Activated T-cell treated with anti-CD3 and anti-CD28 coated beads, Interleukin-2, amount 50 U/mL, for 72 hours (primary cell): ENCODE measurements around the gene ATG2A. TPM values are rescaled to one million over a fixed set of nuclear protein-coding genes. Genes with fewer than 3 reads are reported as not detected.

Experiments used
- ATAC-seq, 2 donors: fragments of 150-1000 bp; cut with Tn5 transposase; replicated peaks in 1 of 2; 2 replicates each; pipeline ENCODE4 v1.10.0; 2021; ENCODE audit warnings: moderate library complexity in 2 of 2, mild to moderate bottlenecking in 1 of 2
- DNase-seq, 2 donors: peaks; one replicate each; pipeline ENCODE4 v3.0.0; 2021 to 2022; ENCODE audit warnings: mixed read lengths in 1 of 2
- H3K27ac Mint-ChIP-seq: one replicate; pipeline ENCODE4 v1.8.0; 2022; ENCODE audit warnings: mild to moderate bottlenecking, moderate library complexity, mixed read lengths
- H3K27me3 Mint-ChIP-seq: one replicate; pipeline ENCODE4 v1.8.0; 2022; ENCODE audit warnings: low read depth, mixed read lengths
- H3K36me3 Mint-ChIP-seq, 2 donors: one replicate each; pipeline ENCODE4 v1.8.0; 2022; ENCODE audit warnings: mixed read lengths in 2 of 2, mild to moderate bottlenecking in 1 of 2; ENCODE audit not compliant: insufficient read depth in 2 of 2
- H3K4me1 Mint-ChIP-seq: one replicate; pipeline ENCODE4 v1.8.0; 2022; ENCODE audit warnings: low read depth, mixed read lengths
- H3K4me3 Mint-ChIP-seq, 2 donors: one replicate each; pipeline ENCODE4 v1.8.0; 2022; ENCODE audit warnings: mild to moderate bottlenecking in 2 of 2, mixed read lengths in 2 of 2, moderate library complexity in 2 of 2
- H3K9me3 Mint-ChIP-seq, 2 donors: one replicate each; pipeline ENCODE4 v1.8.0; 2022; ENCODE audit warnings: mixed read lengths in 2 of 2
- total RNA-seq, 2 donors: library from RNA; stranded (reverse); gene quantifications; one replicate each; pipeline ENCODE4 v1.2.3, GENCODE V29; 2022

ATG2A gene
- total RNA-seq, 2 donors from 2014 or later, result 20.9 to 27.0 TPM

DNA sequence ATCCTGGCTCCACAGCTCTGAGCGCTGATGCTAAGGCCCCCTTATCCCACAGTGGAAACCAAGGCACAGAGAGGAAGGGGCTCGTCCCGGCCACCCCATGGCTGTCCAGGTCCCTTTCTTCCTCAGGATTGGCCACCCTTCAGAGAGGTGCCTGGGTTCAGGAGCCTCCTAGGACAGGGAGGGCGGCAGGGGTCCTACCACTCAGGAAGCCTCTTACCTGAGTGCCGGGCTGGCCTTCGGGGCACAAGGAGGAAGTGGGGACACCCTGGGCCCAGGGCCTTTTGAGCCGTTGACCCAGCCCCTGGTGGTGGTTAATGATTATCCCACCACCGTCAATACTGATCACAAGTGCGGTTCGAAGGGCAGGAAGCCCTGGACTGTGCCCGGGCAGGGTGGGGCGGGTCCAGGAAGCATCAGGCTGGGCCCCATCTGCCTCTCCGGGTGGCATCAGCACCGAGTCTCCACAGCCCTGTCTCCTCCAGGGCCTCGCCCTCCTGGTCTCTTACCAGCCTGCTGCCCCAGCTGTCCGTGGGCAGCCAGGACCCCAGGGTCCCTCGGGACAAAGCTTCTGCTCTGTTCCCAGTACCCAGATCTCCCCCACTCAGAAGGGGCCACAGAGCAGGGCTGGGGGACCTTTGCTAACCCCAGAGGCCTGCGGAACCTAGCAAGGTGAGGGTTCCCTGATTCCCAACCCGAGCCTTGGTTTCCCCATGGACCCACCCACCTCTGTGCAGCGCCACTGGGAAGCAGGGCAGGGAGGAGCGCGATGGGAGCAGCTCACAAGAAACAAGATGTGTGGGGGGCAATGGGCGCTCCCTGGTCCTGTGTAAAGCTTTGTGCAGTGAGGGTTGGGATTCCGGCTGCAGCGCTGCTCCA, 23.6 kb downstream of the ATG2A start:
- H3K27me3 Mint-ChIP-seq, result no peaks in the 10 kb centered on the region
- H3K4me3 Mint-ChIP-seq, result no peak overlapping the region
- no peaks in the 10 kb centered on the region for H3K9me3 Mint-ChIP-seq
- no peak for DNase-seq
- H3K36me3 Mint-ChIP-seq, result peaks cover 0 to 2% of the 10 kb centered on the region in 2 donors
- H3K4me1 Mint-ChIP-seq, result peaks cover 8% of the 10 kb centered on the region
- H3K27ac Mint-ChIP-seq, result no peak overlapping the region
- no peak for ATAC-seq

DNA sequence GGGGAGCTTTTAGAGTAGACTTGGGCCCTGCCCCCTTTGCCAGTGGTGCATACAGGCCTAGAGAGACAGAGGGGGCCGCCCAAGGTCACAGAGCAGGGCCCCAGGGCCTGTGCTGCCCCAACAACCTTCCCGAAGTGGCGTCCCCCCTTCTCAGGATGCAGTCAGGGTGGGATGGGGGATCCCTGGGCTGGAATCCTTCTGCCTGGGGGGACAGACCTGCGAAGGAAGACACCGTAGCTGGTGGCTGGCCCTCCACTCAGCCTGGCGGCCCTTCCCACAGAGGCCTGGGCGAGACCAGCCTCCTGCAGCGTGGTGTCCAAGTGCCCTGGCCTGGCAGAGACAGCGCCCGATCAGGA, 24.2 kb downstream of the ATG2A start:
- no peak for DNase-seq
- no peak overlapping the region for H3K27ac Mint-ChIP-seq
- ATAC-seq, result no peak
- H3K36me3 Mint-ChIP-seq, result peaks cover 0 to 2% of the 10 kb centered on the region in 2 donors
- H3K9me3 Mint-ChIP-seq, result no peaks in the 10 kb centered on the region
- H3K27me3 Mint-ChIP-seq, result no peaks in the 10 kb centered on the region
- H3K4me1 Mint-ChIP-seq, result peaks cover 14% of the 10 kb centered on the region
- H3K4me3 Mint-ChIP-seq, result no peak overlapping the region

GRCh38 chr11:64892411-64892831, 24.6 kb downstream of the ATG2A start:
- no peak overlapping the region for H3K27ac Mint-ChIP-seq
- H3K36me3 Mint-ChIP-seq, result peaks cover 0 to 2% of the 10 kb centered on the region in 2 donors
- ATAC-seq (no peak), DNase-seq (no peak)
- peaks cover 17% of the 10 kb centered on the region for H3K4me1 Mint-ChIP-seq
- no peaks in the 10 kb centered on the region for H3K9me3 Mint-ChIP-seq
- no peaks in the 10 kb centered on the region for H3K27me3 Mint-ChIP-seq
- H3K4me3 Mint-ChIP-seq, result no peak overlapping the region

DNA sequence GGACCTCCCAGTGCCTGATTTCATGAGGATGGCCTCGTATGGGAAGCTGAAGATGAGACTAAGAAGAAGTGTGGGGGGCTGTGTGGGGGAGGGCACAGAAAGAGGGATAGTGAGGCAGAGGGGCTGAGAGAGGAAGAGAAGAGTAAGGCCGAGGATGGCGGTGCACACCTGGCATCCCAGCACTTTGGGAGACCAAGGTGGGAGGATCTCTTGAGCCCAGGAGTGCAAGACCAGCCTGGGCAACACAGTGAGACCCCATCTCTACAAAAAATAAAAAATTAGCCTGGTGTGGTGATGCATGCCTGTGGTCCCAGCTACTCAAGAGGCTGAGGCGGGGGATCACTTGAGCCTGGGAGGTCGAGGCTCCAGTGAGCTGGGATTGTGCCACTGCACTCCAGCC, 25.1 kb downstream of the ATG2A start:
- Mint-ChIP-seq H3K27ac (no peak overlapping the region), H3K4me1 (peaks cover 21% of the 10 kb centered on the region), H3K9me3 (no peaks in the 10 kb centered on the region), H3K27me3 (no peaks in the 10 kb centered on the region), H3K36me3 (peaks cover 0 to under 1% of the 10 kb centered on the region in 2 donors), H3K4me3 (no peak overlapping the region)
- DNase-seq (no peak), ATAC-seq (no peak)

GRCh38 chr11:64891215-64891848, 25.7 kb downstream of the ATG2A start:
- Mint-ChIP-seq H3K4me3 (no peak overlapping the region), H3K27me3 (no peaks in the 10 kb centered on the region), H3K36me3 (no peaks in the 10 kb centered on the region), H3K27ac (no peak overlapping the region), H3K4me1 (peaks cover 22% of the 10 kb centered on the region), H3K9me3 (no peaks in the 10 kb centered on the region)
- DNase-seq, result no peak
- ATAC-seq, result no peak

DNA sequence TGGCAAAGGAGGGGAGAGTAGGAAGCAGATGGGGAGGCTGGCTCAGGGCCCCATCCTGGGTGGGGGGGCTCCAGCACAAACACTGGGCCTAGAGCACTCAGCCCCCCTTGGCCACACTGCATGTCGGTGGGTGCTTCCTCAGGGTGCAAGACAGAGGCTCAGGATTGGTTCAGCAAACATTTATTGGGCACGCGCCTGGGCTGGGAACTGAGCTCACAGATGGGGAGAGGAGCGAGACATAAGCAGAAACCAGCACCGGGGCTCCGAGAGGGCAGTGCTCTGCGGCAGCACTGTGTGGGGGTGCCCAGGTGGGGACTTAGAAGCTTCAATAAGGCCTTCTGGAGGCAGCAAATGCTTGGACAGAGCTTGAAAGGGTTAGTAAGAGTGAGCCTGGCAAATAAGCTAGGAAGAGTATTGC, 26.5 kb downstream of the ATG2A start:
- H3K4me3 Mint-ChIP-seq, result no peak overlapping the region
- peaks cover 30% of the 10 kb centered on the region for H3K4me1 Mint-ChIP-seq
- no peaks in the 10 kb centered on the region for H3K36me3 Mint-ChIP-seq
- H3K9me3 Mint-ChIP-seq, result no peaks in the 10 kb centered on the region
- DNase-seq, result no peak
- H3K27me3 Mint-ChIP-seq, result no peaks in the 10 kb centered on the region
- ATAC-seq, result no peak
- H3K27ac Mint-ChIP-seq, result no peak overlapping the region

DNA sequence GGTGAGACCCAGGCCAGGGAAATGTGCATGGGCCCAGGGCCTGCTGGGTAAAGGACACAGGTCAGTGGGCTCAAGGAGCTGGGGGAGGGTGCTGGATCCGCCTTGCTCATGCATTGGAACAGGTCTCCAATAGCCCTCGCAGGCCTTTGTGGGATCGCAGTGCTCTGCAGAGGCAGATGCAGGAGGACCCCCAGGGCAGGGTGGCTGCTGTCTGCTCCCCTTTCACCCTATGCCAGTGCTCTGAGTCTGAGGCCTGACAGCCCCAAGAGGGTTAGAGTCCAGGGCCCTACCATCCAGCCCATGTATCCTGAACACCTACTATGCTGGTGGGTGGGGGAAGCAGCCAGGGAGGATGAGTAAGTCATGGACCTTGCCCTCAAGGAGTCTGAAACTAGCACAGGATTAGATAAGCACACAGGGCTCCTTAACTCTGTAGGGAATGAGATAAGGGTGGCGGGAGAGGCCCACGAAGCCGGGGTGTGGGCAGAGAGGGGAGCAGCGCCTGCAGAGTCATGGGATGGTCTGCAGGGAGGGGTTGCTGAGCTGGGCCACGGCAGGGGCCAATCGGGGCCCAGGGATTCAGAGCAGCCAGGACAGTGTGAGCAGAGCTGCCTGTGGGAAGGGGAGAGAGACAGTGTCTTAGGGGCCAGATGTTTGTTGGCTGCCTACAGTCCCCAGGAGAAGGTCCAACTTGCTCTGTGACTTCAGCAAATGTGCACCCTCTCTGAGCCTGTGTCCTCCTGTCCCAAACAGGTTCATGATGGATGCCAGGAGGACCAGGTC, 28.1 kb downstream of the ATG2A start:
- Mint-ChIP-seq H3K27me3 (no peaks in the 10 kb centered on the region), H3K36me3 (no peaks in the 10 kb centered on the region), H3K4me1 (peaks cover 44% of the 10 kb centered on the region), H3K4me3 (no peak overlapping the region), H3K9me3 (no peaks in the 10 kb centered on the region), H3K27ac (no peak overlapping the region)
- ATAC-seq, result no peak
- no peak for DNase-seq

- H3K9me3 Mint-ChIP-seq, result no peaks in the 10 kb centered on the region
- no peak overlapping the region for H3K27ac Mint-ChIP-seq
- DNase-seq (no peak), ATAC-seq (no peak)
- peak overlapping the region; percentile 78 to 83 for H3K4me3 Mint-ChIP-seq
- H3K36me3 Mint-ChIP-seq, result no peaks in the 10 kb centered on the region
- no peaks in the 10 kb centered on the region for H3K27me3 Mint-ChIP-seq
- peaks cover 49% of the 10 kb centered on the region for H3K4me1 Mint-ChIP-seq
These were observed 28.6 kb downstream of the ATG2A start for GRCh38 chr11:64888406-64888728.

- H3K36me3 Mint-ChIP-seq, result no peaks in the 10 kb centered on the region
- no peaks in the 10 kb centered on the region for H3K27me3 Mint-ChIP-seq
- DNase-seq, result peak; percentile 86 to 94
- peak overlapping the region; percentile 78 to 83 for H3K4me3 Mint-ChIP-seq
- no peaks in the 10 kb centered on the region for H3K9me3 Mint-ChIP-seq
- peak; percentile 82 to 84 for ATAC-seq
- peaks cover 54% of the 10 kb centered on the region for H3K4me1 Mint-ChIP-seq
- peak overlapping the region; percentile 31 for H3K27ac Mint-ChIP-seq
These were observed 29.1 kb downstream of the ATG2A start for GRCh38 chr11:64887757-64888405.

GRCh38 chr11:64887234-64887756, 29.7 kb downstream of the ATG2A start:
- H3K27ac Mint-ChIP-seq, result peak overlapping the region; percentile 51
- no peaks in the 10 kb centered on the region for H3K27me3 Mint-ChIP-seq
- no peaks in the 10 kb centered on the region for H3K36me3 Mint-ChIP-seq
- peaks cover 56% of the 10 kb centered on the region for H3K4me1 Mint-ChIP-seq
- no peak for DNase-seq
- H3K9me3 Mint-ChIP-seq, result no peaks in the 10 kb centered on the region
- H3K4me3 Mint-ChIP-seq, result peak overlapping the region; percentile 45 to 54
- ATAC-seq, result no peak

DNA sequence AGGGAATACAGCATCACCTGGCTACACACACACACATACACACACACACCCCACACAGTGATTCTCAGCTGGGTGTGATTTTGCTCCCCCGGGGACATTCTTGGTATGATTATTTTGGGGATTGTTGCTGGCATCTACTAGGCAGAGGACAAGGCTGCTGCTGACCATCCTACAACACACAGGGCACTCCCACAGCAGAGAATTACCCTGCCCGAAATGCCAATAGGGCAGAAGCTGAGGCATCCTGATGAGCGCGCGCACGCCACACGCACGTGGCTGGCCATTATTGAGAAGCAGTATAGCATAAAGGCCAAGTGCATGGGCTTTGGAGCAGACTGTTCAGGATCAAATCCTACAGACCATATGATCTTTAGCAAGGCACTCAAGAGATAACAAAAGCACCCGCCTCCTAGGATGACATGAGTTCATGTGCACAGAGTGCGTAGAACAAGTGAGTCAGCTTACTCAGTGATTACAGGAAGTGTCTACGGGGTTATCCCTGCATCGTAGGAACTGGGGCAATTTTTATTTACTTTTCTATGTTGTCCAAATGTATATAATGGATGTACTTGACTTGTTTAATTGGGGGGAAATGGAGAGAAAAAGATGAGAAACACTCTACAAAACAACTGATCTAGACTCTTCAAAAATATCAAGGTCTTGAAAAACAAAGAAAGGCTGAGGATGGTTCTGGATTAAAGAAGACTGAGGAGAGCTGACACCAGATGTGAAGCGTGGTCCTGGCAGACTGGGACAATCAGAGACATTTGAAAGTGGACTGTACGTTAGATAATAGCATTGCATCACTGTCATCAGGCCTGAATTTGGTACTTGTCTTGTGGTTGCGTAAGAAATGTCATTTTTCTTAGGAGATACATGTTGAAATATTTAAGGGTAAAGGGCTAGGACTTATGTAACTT, 31.4 kb downstream of the ATG2A start:
- Mint-ChIP-seq H3K27me3 (no peaks in the 10 kb centered on the region), H3K4me3 (peak overlapping the region; percentile 60 to 95), H3K27ac (peak overlapping the region; percentile 98), H3K9me3 (no peaks in the 10 kb centered on the region), H3K4me1 (peaks cover 73% of the 10 kb centered on the region), H3K36me3 (no peaks in the 10 kb centered on the region)
- peak; percentile 54 to 59 for DNase-seq
- ATAC-seq, result peak; percentile 81 to 83

DNA sequence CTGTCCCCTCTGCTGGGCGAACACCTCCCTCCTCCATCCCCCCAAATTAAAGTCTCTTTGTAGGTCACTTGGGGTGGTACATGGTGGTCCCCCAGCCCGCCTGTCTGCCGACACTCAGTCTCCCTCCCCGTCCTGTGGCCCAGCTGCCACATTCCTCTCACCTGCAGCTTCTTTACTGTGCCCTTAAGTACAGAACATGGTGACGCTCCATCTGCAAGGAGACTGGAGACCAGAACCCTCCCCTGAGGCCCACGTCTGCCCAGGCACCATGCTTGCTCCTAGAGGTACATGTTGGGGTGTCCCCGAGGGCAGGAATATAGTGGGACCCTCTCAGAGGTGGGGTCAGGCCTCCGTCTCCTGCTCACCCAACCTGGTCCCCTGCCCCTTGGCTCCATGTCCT, 33.0 kb downstream of the ATG2A start:
- Mint-ChIP-seq H3K27me3 (no peaks in the 10 kb centered on the region), H3K27ac (no peak overlapping the region), H3K4me1 (peaks cover 86% of the 10 kb centered on the region), H3K4me3 (no peak overlapping the region), H3K36me3 (no peaks in the 10 kb centered on the region), H3K9me3 (no peaks in the 10 kb centered on the region)
- ATAC-seq (no peak), DNase-seq (no peak)
